ENCODE results near the gene MAPKAP1.

Gene MAPKAP1

GRCh38 chr9:125558453-125559092 lies 148.4 kb downstream of the MAPKAP1 start:
- TF ChIP-seq CTCF (IDR thresholded peaks at IDR 0.05; ENCODE audit: low read depth, low read length), result peak; percentile 81
- TF ChIP-seq MYC (IDR thresholded peaks at IDR 0.05; ENCODE audit: low read depth, low read length), result no peak
- peak; percentile 77 for DNase-seq (ENCODE audit: low read depth)
- no peak overlapping the region for H3K4me3 ChIP-seq (ENCODE audit: low read depth, low read length)

GRCh38 chr9:125556046-125556721 lies 150.8 kb downstream of the MAPKAP1 start:
- no peak for TF ChIP-seq MYC (IDR thresholded peaks at IDR 0.05; ENCODE audit: low read depth, low read length)
- no peak for TF ChIP-seq POLR2A (IDR thresholded peaks at IDR 0.05; ENCODE audit: extremely low read depth, insufficient read length)
- TF ChIP-seq MAX (IDR thresholded peaks at IDR 0.05; ENCODE audit: low read depth, low read length), result no peak
- no peak for TF ChIP-seq CTCF (IDR thresholded peaks at IDR 0.05; ENCODE audit: low read depth, low read length)
- no peak for DNase-seq (ENCODE audit: low read depth)
- no peak overlapping the region for H3K4me3 ChIP-seq (ENCODE audit: low read depth, low read length)

GRCh38 chr9:125554726-125555125 lies 152.3 kb downstream of the MAPKAP1 start:
- DNase-seq (ENCODE audit: low read depth), result no peak
- no peak overlapping the region for H3K4me3 ChIP-seq (ENCODE audit: low read depth, low read length)
- TF ChIP-seq MAX (IDR thresholded peaks at IDR 0.05; ENCODE audit: low read depth, low read length) (no peak), POLR2A (IDR thresholded peaks at IDR 0.05; ENCODE audit: extremely low read depth, insufficient read length) (no peak), MYC (IDR thresholded peaks at IDR 0.05; ENCODE audit: low read depth, low read length) (no peak), CTCF (IDR thresholded peaks at IDR 0.05; ENCODE audit: low read depth, low read length) (no peak)

- no peak for DNase-seq (ENCODE audit: low read depth)
- H3K4me3 ChIP-seq (ENCODE audit: low read depth, low read length), result no peak overlapping the region
- no peak for TF ChIP-seq POLR2A (IDR thresholded peaks at IDR 0.05; ENCODE audit: extremely low read depth, insufficient read length)
- TF ChIP-seq MAX (IDR thresholded peaks at IDR 0.05; ENCODE audit: low read depth, low read length), result no peak
- TF ChIP-seq CTCF (IDR thresholded peaks at IDR 0.05; ENCODE audit: low read depth, low read length), result no peak
- TF ChIP-seq MYC (IDR thresholded peaks at IDR 0.05; ENCODE audit: low read depth, low read length), result no peak
Measured at GRCh38 chr9:125551781-125552180, 155.2 kb downstream of the MAPKAP1 start.

GRCh38 chr9:125549891-125550885 lies 156.8 kb downstream of the MAPKAP1 start:
- TF ChIP-seq CTCF (IDR thresholded peaks at IDR 0.05; ENCODE audit: low read depth, low read length), result no peak
- TF ChIP-seq MAX (IDR thresholded peaks at IDR 0.05; ENCODE audit: low read depth, low read length), result no peak
- no peak for TF ChIP-seq MYC (IDR thresholded peaks at IDR 0.05; ENCODE audit: low read depth, low read length)
- no peak for TF ChIP-seq POLR2A (IDR thresholded peaks at IDR 0.05; ENCODE audit: extremely low read depth, insufficient read length)
- no peak overlapping the region for H3K4me3 ChIP-seq (ENCODE audit: low read depth, low read length)
- no peak for DNase-seq (ENCODE audit: low read depth)

All from NB4 (cell line).